NCI-H1694 treated with DMSO at 0.1 percent for 48 hours (cell line): ENCODE results near the gene B3GALT5.

Experiments
- DNase-seq: peaks from one replicate; lab custom pipeline; 2025; lab: John Stamatoyannopoulos, UW

The B3GALT5 gene

DNA sequence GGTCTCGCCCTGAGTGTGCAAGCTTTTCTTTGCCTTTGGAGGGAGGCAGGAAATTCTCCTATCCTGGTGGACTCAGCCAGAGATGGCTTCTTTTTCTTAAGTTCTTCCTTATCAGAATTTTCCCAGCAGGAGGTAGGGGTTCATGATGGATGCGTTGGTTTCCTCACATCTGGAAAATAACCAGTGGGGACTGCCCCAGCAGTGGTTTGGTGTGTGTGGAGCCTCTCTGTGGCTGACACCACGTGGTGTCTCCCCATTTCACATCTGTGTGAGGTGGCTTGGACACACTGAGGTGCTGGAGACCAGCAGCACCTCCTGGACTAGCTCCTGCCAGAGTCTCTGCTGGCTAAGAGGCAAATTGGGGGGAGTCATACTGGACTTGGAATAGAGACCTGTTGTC, 32.6 kb downstream of the B3GALT5 start:
- DNase-seq = no peak

DNA sequence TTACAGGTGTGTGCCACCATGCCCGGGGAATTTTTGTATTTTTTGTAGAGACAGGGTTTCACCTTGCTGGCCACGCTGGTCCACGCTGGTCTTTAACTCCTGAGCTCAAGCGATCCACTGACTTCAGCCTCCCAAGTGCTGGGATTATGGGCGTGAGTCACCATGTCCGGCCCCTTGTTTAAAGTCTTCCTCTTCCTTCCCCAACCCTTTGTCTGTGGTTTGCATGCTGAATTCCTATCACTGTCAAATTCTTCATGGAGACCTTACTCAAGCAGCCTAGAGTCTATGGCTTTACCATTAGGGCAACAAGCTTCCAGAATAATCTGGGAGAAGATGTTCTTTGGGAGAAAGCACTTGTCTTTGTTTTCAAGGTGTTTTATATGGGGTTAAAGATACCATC, 34.7 kb downstream of the B3GALT5 start:
- DNase-seq = no peak

DNA sequence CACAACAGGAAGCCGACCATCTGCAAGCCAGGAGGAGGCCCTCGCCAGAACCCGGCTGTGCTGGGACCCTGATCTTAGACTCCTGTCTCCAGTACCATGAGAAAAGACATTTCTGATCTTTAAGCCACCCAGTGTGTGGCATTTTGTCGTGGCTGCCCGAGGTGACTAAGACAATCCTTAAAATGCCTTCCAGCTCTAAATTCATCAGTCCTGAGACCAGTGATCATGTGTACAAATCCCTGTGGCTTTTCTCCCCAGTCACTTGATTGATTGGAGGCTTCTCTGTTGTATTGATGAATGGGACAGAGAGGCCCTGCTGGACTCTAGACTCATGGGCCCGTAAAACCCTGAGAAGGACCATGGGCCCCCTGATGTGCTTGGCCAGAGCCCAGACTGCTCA, 36.1 kb downstream of the B3GALT5 start:
- no peak for DNase-seq

DNA sequence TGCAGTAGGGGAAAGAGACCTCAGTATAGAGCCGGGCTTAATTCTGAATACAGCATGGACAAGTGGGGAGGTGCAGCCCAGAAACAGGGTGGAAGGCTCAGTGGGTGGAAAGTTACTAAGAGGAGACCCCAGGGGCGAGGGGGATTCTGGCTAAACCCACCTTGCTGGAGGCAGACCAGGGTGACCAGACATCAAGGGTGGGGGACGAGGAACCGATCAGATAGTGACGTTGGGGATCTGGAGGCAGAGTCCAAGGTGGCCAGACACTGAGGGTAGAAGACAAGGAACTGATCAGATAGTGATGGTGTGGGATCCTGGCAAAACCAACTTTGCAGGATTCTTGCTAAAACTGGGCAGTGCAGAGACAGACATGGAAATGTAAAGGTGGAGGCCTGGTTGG, 36.8 kb downstream of the B3GALT5 start:
- no peak for DNase-seq

GRCh38 chr21:39650306-39650705, 37.6 kb downstream of the B3GALT5 start:
- no peak for DNase-seq

- DNase-seq = no peak
Observed at GRCh38 chr21:39650801-39651200, 38.1 kb downstream of the B3GALT5 start.

- DNase-seq = no peak
Observed at GRCh38 chr21:39651206-39651605, 38.5 kb downstream of the B3GALT5 start.

- DNase-seq = no peak
Observed at GRCh38 chr21:39654951-39655350, 42.2 kb downstream of the B3GALT5 start.

GRCh38 chr21:39655589-39655988, 42.8 kb downstream of the B3GALT5 start:
- no peak for DNase-seq

DNA sequence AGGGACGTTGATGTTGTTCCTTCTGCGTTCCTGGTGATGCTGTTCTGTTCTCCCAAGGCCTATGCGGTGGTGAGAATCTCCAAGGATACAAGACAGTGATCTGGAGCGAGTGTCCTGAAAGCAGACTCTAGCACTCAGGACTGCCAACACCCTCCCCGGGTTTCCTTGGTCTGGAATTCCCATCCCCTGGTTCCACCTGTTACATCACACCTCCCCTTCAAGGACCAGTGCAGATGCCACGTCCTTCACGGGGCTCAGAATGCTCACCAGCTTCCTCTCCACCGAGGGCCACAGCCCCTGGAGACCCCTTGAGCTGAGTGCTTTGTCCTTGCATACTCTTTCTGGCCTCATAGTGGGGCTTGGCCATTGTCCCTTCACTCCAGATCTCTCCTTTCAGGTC, 43.5 kb downstream of the B3GALT5 start:
- DNase-seq = no peak

DNA sequence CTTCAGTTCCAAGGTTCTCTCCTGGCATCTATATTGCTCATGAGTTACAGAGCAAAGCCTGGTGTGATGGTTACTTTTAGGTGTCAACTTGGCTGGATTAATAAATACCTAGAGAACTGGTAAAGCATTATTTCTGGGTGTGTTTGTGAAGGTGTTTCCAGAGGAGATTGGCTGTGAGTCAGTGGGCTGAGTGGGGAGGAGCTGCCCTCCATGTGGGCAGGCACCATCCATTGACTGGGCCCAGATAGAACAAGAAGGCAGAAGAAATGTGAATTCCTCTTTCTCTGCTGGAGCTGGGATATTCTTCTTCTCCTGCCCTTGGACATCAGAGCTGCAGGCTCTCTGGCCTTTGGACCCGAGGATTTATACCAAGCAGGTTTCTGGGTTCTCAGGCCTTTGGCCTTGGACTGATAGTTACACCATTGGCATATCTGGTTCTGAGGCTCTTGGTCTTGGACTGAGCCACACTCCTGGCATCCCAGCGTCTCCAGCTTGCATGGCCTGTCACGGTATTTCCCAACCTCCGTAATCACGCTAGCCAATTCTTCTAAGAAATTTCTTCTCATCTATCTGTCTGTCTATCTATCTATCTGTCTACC, 44.5 kb downstream of the B3GALT5 start:
- DNase-seq = no peak

GRCh38 chr21:39658066-39658465, 45.3 kb downstream of the B3GALT5 start:
- DNase-seq = no peak

- no peak for DNase-seq
Observed at GRCh38 chr21:39659070-39659815, 46.5 kb downstream of the B3GALT5 start.

DNA sequence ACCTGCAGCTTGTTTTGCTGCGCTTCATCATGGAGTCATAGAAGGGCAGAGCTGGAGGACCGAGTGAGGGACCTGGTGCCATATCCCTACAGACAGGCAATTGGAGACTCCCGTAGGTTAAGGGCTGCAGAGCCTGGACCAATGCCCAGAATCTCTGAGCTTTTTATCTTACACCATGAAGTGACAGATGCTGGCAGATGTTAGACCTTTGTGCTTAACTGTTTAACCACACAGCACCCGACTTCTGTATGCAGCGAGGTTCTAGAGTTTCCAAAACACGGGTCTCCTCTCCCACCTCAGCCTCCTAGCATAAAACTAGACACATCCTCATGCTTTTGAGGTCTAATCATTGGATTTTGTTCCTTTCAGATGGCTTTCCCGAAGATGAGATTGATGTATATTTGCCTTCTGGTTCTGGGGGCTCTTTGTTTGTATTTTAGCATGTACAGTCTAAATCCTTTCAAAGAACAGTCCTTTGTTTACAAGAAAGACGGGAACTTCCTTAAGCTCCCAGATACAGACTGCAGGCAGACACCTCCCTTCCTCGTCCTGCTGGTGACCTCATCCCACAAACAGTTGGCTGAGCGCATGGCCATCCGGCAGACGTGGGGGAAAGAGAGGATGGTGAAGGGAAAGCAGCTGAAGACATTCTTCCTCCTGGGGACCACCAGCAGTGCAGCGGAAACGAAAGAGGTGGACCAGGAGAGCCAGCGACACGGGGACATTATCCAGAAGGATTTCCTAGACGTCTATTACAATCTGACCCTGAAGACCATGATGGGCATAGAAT, 47.6 kb downstream of the B3GALT5 start:
- peak; percentile 88 for DNase-seq

DNA sequence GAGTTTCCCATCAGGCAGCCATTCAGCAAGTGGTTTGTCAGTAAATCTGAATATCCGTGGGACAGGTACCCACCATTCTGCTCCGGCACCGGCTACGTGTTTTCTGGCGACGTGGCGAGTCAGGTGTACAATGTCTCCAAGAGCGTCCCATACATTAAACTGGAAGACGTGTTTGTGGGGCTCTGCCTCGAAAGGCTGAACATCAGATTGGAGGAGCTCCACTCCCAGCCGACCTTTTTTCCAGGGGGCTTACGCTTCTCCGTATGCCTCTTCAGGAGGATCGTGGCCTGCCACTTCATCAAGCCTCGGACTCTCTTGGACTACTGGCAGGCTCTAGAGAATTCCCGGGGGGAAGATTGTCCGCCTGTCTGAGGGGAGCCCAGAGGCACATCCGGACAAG, 48.4 kb downstream of the B3GALT5 start:
- DNase-seq = no peak

GRCh38 chr21:39661740-39662139, 49.0 kb downstream of the B3GALT5 start:
- DNase-seq = no peak

GRCh38 chr21:39662411-39662953, 49.7 kb downstream of the B3GALT5 start:
- no peak for DNase-seq

DNA sequence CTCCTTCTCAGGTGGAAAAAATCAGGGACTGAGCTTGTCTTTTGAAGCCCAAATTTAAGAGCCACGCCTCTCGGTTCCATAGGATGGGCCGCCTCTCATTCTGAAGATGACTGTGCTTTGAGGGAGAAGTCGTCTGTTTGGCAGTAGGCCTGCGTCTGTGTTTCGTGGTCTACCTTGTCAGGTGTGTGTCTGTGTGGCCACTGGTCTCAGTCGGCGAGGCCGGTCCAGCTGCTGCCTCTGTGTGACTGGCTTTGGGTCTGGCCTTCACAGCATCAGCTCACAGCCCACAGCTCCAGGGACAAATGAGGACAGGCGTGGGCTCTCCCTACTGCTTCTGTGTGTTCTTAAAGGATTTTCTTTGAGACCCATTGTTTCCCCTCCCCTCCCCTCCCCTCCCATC, 50.3 kb downstream of the B3GALT5 start:
- DNase-seq = no peak

GRCh38 chr21:39663742-39664492, 51.2 kb downstream of the B3GALT5 start:
- DNase-seq = no peak

GRCh38 chr21:39664586-39664985, 51.8 kb downstream of the B3GALT5 start:
- DNase-seq = no peak

DNA sequence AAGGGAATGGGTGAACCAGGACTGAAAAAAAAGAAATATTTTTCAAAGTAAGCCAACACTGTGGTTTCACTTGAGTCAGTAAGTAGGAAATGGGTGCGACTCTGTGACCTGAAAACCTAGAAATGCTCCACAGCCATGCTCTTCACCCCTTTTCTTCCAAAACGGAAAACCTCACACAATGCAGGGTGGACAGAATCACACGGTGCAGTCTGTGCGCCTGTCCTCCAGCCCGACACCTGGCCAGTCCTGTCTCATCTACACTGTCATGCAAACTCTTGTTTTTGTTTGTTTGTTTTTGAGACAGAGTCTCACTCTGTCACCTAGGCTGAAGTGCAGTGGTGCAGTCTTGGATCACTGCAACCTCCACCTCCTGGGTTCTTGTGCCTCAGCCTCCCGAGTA, 53.3 kb downstream of the B3GALT5 start:
- DNase-seq = no peak

GRCh38 chr21:39666681-39667315, 54.1 kb downstream of the B3GALT5 start:
- DNase-seq = no peak
